WI38 (cell line): Measurements from ENCODE around the gene PPP2R2C.

Experiments
- H3K4me3 ChIP-seq: 2 replicates; pipeline ENCODE4 v1.5.1; 2011; ENCODE audit warnings: low read depth, mild to moderate bottlenecking, control low read depth, low read length
- CTCF ChIP-seq: IDR thresholded peaks from 2 replicates; pipeline ENCODE4 v1.5.1; 2012; ENCODE audit warnings: low read depth, mild to moderate bottlenecking, control low read depth, low read length

The PPP2R2C gene

GRCh38 chr4:6337331-6337935, 135.0 kb downstream of the PPP2R2C start:
- no peak overlapping the region for H3K4me3 ChIP-seq
- no peak for TF ChIP-seq CTCF

- TF ChIP-seq CTCF, result no peak
- H3K4me3 ChIP-seq, result no peak overlapping the region
These were observed 136.2 kb downstream of the PPP2R2C start for GRCh38 chr4:6336166-6336565.

- no peak for TF ChIP-seq CTCF
- H3K4me3 ChIP-seq, result no peak overlapping the region
These were observed 137.3 kb downstream of the PPP2R2C start for GRCh38 chr4:6335040-6335590.

- no peak overlapping the region for H3K4me3 ChIP-seq
- TF ChIP-seq CTCF, result no peak
These were observed 138.1 kb downstream of the PPP2R2C start for GRCh38 chr4:6334203-6334887.

- H3K4me3 ChIP-seq, result no peak overlapping the region
- peak; percentile 62 for TF ChIP-seq CTCF
These were observed 138.9 kb downstream of the PPP2R2C start for GRCh38 chr4:6333301-6334202.

- no peak for TF ChIP-seq CTCF
These were observed 139.8 kb downstream of the PPP2R2C start for GRCh38 chr4:6332669-6333050.

More at GRCh38 chr4:6332669-6333050, 139.8 kb downstream of the PPP2R2C start:
- no peak overlapping the region for H3K4me3 ChIP-seq
